IMR-90 (cell line): ENCODE data around the gene ZNF236.

Experiments used
- BHLHE40 ChIP-seq: fragments of 150-350 bp; IDR thresholded peaks from 2 replicates; pipeline ENCODE4 v1.6.1; 2016; ENCODE audit warnings: mild to moderate bottlenecking, low read depth, low read length
- CEBPB ChIP-seq: IDR thresholded peaks from 2 replicates; pipeline ENCODE4 v1.6.1; 2012; ENCODE audit warnings: low read depth, low read length, improper control_type of control experiment
- ELK1 ChIP-seq: fragments of 150-350 bp; IDR thresholded peaks from 2 replicates; pipeline ENCODE4 v1.6.1; 2016; ENCODE audit warnings: low read depth, mild to moderate bottlenecking, low read length, moderate library complexity, borderline replicate concordance
- MAFK ChIP-seq: IDR thresholded peaks from 2 replicates; pipeline ENCODE4 v1.6.1; 2012; ENCODE audit warnings: low read depth, low read length, improper control_type of control experiment
- MAZ ChIP-seq: IDR thresholded peaks from 2 replicates; pipeline ENCODE4 v1.6.1; 2012; ENCODE audit warnings: low read depth, mild to moderate bottlenecking, low read length, improper control_type of control experiment, moderate library complexity, borderline replicate concordance
- MXI1 ChIP-seq: IDR thresholded peaks from 2 replicates; pipeline ENCODE4 v1.6.1; 2012; ENCODE audit warnings: low read depth, mild to moderate bottlenecking, low read length, moderate library complexity, borderline replicate concordance
- NFE2L2 ChIP-seq: fragments of 150-350 bp; IDR thresholded peaks from 2 replicates; pipeline ENCODE4 v1.6.1; 2016; ENCODE audit warnings: low read depth, mild to moderate bottlenecking, low read length
- POLR2A ChIP-seq: IDR thresholded peaks from 2 replicates; pipeline ENCODE4 v1.6.1; 2012; ENCODE audit warnings: mild to moderate bottlenecking, low read depth, low read length
- RAD21 ChIP-seq: IDR thresholded peaks from 2 replicates; pipeline ENCODE4 v1.6.1; 2012; ENCODE audit warnings: low read length, improper control_type of control experiment
- RCOR1 ChIP-seq: IDR thresholded peaks from 2 replicates; pipeline ENCODE4 v1.6.1; 2012; ENCODE audit warnings: mild to moderate bottlenecking, low read length, improper control_type of control experiment; ENCODE audit not compliant: insufficient replicate concordance
- RFX5 ChIP-seq: IDR thresholded peaks from 2 replicates; pipeline ENCODE4 v1.8.0; 2012; ENCODE audit warnings: low read depth, mild to moderate bottlenecking, low read length, moderate library complexity
- SMC3 ChIP-seq: fragments of 150-350 bp; IDR thresholded peaks from 2 replicates; pipeline ENCODE4 v1.6.1; 2016; ENCODE audit warnings: low read depth, mild to moderate bottlenecking, antibody characterized with exemption, low read length, moderate library complexity
- USF2 ChIP-seq: fragments of 150-350 bp; IDR thresholded peaks from 2 replicates; pipeline ENCODE4 v1.6.1; 2017; ENCODE audit warnings: mild to moderate bottlenecking, antibody characterized with exemption, low read length, low read depth
- TF ChIP-seq, protein P1 (sequence below): conservative IDR thresholded peaks from 2 replicates; pipeline ENCODE4 v1.5.1; 2012; ENCODE audit warnings: mild to moderate bottlenecking, low read depth, low read length, improper control_type of control experiment

GRCh38 chr18:76909439-76909838, 87.1 kb downstream of the ZNF236 start:
- TF ChIP-seq POLR2A: no peak
- TF ChIP-seq RAD21: no peak
- TF ChIP-seq ELK1: no peak
- no peak for TF ChIP-seq SMC3
- TF ChIP-seq, protein P1, sequence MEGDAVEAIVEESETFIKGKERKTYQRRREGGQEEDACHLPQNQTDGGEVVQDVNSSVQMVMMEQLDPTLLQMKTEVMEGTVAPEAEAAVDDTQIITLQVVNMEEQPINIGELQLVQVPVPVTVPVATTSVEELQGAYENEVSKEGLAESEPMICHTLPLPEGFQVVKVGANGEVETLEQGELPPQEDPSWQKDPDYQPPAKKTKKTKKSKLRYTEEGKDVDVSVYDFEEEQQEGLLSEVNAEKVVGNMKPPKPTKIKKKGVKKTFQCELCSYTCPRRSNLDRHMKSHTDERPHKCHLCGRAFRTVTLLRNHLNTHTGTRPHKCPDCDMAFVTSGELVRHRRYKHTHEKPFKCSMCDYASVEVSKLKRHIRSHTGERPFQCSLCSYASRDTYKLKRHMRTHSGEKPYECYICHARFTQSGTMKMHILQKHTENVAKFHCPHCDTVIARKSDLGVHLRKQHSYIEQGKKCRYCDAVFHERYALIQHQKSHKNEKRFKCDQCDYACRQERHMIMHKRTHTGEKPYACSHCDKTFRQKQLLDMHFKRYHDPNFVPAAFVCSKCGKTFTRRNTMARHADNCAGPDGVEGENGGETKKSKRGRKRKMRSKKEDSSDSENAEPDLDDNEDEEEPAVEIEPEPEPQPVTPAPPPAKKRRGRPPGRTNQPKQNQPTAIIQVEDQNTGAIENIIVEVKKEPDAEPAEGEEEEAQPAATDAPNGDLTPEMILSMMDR: no peak
- TF ChIP-seq RFX5: no peak
- TF ChIP-seq NFE2L2: no peak
- no peak for TF ChIP-seq MAZ
- TF ChIP-seq USF2: no peak
- no peak for TF ChIP-seq RCOR1
- TF ChIP-seq CEBPB: no peak
- TF ChIP-seq MXI1: no peak
- no peak for TF ChIP-seq BHLHE40
- TF ChIP-seq MAFK: no peak
